ENCODE results near the gene SENP2.

DNA sequence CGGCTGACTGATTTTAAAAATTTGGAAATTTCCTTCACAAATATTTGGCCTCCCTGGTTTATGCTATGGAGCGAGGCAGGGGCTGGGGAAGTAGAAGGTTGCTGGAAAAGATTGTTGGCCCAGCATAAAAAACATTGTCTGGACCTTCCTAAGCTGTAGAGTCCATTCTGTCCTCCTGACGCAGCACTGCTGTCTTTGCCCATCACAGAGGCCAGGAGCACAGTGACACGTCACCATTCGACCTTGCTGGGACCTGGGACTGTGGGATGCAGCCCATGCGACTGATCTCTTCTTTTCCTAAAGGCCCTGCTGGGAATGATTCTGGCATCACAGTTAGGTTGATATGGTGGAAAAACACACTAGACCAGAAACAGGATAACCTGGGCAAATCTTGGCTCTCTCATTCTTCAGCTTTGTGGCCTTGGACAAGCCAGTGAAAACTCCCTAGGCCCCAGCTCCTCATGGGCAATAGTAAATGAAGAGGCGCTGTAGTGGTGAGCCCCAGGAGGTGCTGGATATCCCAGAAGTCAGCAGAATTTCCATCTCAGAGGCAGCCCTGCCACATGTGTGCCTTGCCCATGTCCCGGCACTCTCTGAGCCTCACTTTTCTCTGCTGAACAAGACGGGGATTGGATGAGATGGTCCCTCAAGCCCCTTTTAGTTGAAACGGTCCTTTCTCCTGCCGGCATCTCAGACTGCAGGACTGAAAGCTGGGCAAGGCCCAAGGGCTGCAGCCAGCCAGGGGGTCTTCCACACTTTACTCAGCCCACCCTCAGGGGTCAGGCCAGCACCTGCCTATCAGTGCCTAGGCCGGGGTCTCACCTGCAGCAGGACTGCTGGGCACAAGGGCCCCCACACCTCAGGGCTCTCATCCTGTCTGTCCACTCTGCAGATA is 69.6 kb downstream of the SENP2 start:
- no peak for TF ChIP-seq EZH2 (IDR thresholded peaks at IDR 0.05; ENCODE audit: low read length)
- no peak for TF ChIP-seq CTCF (optimal IDR thresholded peaks at IDR 0.05 in 1 of 3, IDR thresholded peaks at IDR 0.05 in 1 of 3, conservative IDR thresholded peaks at IDR 0.05 in 1 of 3; ENCODE audit: extremely low read depth in 1 of 3, insufficient read depth in 2 of 3, low read length in 3 of 3)
